ENCODE measurements around the gene C1QTNF4. TPM values are rescaled to one million over a fixed set of nuclear protein-coding genes. Genes with fewer than 3 reads are reported as not detected.

The C1QTNF4 gene
- total and polyA plus RNA-seq, 9 of the 15 experiments (the other 6 are each of a cell fraction or from before 2014, with no cell fraction given) = not detected

DNA sequence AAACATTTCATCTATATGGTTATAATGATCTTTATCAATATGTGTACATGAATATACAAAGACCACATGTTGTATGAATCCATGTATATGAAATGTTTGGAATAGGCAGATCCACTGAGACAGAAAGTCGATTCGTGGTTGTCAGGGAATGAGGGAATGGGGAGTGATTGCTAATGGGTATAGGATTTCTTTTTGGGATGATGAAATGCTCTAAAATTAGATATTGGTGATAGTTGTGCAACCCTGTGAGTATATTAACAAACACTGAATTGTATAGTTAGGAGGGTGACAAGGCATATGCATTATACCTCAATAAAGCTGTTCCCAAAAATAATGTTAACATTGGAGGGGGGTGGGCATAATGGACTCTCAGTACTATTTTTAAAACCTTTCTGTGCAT lies 33.8 kb downstream of the C1QTNF4 start:
- Histone ChIP-seq H3K4me2 (ENCODE audit: insufficient read depth, low read length) (no peak overlapping the region), H4K20me1 (replicated peaks; ENCODE audit: control insufficient read depth, insufficient read depth, low read length) (no peaks in the 10 kb centered on the region), H3K9ac (ENCODE audit: insufficient read depth in 1 of 2, low read depth in 2 of 2, low read length in 2 of 2) (no peak overlapping the region), H2AFZ (ENCODE audit: low read depth, low read length) (no peak overlapping the region), H3K27ac (ENCODE audit: extremely low read depth, low read depth, low read length) (no peak overlapping the region), H3K36me3 (ENCODE audit: control insufficient read depth, insufficient read depth, low read length) (no peaks in the 10 kb centered on the region), H3K9me3 (replicated peaks; ENCODE audit: control insufficient read depth, insufficient read depth, low read depth, low read length) (no peaks in the 10 kb centered on the region), H3K79me2 (ENCODE audit: control insufficient read depth, insufficient read depth, low read length) (peaks cover 9% of the 10 kb centered on the region; the same call in 2 of the 3 replicates), H3K4me1 (replicated peaks in 1 of 2; ENCODE audit: control insufficient read depth in 2 of 2, insufficient read depth in 2 of 2, low read length in 2 of 2) (peaks cover 10 to 28% of the 10 kb centered on the region in 2 experiments; a peak in 4 of 5 replicates), H3K27me3 (ENCODE audit: control insufficient read depth in 2 of 2, insufficient read depth in 2 of 2, low read length in 2 of 2) (no peaks in the 10 kb centered on the region), H3K9me1 (ENCODE audit: control insufficient read depth, insufficient read depth, low read length) (no peaks in the 10 kb centered on the region), H3K4me3 (no peak overlapping the region)
- POLR2A ChIA-PET = interaction anchor here (0.8 to 0.9 kb wide), 2 partner anchors 12 to 31 kb away, joined by 3 read pairs; no protein-coding TSS in a partner anchor
- in situ Hi-C loops (cut with MboI) (no loop called here), intact Hi-C loops (cut with micrococcal nuclease) (no loop called here)
- no TSS peak for BruUV-seq (replicated peaks)
- 87% methylated on average over 2 of the region's 2 CpGs for WGBS (ENCODE audit: insufficient coverage, low coverage, missing lambda C conversion rate)
- FAIRE-seq (no peak), ATAC-seq (no peak), DNase-seq (ENCODE audit: extremely low read depth in 1 of 4, low spot score in 3 of 4) (no peak)
- CTCF ChIA-PET (ENCODE audit: low intra/inter-chr PET ratio) = no interaction called here
- TF ChIP-seq CEBPG (CRISPR knock-in tag; IDR thresholded peaks at IDR 0.05) (no peak), CEBPG (tag; conservative IDR thresholded peaks at IDR 0.05 in 1 of 2, IDR thresholded peaks at IDR 0.05 in 1 of 2) (peak; percentile 24 to 58; a peak in 1 of 4 replicates), CEBPB (tag; IDR thresholded peaks at IDR 0.05) (peak; percentile 55), NR1H2 (CRISPR knock-in tag; IDR thresholded peaks at IDR 0.05) (no peak)
- TF ChIP-seq, protein P1, sequence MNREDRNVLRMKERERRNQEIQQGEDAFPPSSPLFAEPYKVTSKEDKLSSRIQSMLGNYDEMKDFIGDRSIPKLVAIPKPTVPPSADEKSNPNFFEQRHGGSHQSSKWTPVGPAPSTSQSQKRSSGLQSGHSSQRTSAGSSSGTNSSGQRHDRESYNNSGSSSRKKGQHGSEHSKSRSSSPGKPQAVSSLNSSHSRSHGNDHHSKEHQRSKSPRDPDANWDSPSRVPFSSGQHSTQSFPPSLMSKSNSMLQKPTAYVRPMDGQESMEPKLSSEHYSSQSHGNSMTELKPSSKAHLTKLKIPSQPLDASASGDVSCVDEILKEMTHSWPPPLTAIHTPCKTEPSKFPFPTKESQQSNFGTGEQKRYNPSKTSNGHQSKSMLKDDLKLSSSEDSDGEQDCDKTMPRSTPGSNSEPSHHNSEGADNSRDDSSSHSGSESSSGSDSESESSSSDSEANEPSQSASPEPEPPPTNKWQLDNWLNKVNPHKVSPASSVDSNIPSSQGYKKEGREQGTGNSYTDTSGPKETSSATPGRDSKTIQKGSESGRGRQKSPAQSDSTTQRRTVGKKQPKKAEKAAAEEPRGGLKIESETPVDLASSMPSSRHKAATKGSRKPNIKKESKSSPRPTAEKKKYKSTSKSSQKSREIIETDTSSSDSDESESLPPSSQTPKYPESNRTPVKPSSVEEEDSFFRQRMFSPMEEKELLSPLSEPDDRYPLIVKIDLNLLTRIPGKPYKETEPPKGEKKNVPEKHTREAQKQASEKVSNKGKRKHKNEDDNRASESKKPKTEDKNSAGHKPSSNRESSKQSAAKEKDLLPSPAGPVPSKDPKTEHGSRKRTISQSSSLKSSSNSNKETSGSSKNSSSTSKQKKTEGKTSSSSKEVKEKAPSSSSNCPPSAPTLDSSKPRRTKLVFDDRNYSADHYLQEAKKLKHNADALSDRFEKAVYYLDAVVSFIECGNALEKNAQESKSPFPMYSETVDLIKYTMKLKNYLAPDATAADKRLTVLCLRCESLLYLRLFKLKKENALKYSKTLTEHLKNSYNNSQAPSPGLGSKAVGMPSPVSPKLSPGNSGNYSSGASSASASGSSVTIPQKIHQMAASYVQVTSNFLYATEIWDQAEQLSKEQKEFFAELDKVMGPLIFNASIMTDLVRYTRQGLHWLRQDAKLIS (CRISPR knock-in tag; IDR thresholded peaks at IDR 0.05) = no peak
- TF ChIP-seq, protein P2, sequence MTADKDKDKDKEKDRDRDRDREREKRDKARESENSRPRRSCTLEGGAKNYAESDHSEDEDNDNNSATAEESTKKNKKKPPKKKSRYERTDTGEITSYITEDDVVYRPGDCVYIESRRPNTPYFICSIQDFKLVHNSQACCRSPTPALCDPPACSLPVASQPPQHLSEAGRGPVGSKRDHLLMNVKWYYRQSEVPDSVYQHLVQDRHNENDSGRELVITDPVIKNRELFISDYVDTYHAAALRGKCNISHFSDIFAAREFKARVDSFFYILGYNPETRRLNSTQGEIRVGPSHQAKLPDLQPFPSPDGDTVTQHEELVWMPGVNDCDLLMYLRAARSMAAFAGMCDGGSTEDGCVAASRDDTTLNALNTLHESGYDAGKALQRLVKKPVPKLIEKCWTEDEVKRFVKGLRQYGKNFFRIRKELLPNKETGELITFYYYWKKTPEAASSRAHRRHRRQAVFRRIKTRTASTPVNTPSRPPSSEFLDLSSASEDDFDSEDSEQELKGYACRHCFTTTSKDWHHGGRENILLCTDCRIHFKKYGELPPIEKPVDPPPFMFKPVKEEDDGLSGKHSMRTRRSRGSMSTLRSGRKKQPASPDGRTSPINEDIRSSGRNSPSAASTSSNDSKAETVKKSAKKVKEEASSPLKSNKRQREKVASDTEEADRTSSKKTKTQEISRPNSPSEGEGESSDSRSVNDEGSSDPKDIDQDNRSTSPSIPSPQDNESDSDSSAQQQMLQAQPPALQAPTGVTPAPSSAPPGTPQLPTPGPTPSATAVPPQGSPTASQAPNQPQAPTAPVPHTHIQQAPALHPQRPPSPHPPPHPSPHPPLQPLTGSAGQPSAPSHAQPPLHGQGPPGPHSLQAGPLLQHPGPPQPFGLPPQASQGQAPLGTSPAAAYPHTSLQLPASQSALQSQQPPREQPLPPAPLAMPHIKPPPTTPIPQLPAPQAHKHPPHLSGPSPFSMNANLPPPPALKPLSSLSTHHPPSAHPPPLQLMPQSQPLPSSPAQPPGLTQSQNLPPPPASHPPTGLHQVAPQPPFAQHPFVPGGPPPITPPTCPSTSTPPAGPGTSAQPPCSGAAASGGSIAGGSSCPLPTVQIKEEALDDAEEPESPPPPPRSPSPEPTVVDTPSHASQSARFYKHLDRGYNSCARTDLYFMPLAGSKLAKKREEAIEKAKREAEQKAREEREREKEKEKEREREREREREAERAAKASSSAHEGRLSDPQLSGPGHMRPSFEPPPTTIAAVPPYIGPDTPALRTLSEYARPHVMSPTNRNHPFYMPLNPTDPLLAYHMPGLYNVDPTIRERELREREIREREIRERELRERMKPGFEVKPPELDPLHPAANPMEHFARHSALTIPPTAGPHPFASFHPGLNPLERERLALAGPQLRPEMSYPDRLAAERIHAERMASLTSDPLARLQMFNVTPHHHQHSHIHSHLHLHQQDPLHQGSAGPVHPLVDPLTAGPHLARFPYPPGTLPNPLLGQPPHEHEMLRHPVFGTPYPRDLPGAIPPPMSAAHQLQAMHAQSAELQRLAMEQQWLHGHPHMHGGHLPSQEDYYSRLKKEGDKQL (CRISPR knock-in tag; IDR thresholded peaks at IDR 0.05; ENCODE audit: borderline replicate concordance) = no peak
- TF ChIP-seq, protein P3, sequence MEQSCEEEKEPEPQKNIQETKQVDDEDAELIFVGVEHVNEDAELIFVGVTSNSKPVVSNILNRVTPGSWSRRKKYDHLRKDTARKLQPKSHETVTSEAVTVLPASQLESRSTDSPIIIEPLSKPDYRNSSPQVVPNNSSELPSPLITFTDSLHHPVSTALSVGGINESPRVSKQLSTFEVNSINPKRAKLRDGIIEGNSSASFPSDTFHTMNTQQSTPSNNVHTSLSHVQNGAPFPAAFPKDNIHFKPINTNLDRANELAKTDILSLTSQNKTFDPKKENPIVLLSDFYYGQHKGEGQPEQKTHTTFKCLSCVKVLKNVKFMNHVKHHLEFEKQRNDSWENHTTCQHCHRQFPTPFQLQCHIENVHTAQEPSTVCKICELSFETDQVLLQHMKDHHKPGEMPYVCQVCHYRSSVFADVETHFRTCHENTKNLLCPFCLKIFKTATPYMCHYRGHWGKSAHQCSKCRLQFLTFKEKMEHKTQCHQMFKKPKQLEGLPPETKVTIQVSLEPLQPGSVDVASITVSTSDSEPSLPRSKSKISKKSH (CRISPR knock-in tag; IDR thresholded peaks at IDR 0.05) = no peak
- TF ChIP-seq, protein P4, sequence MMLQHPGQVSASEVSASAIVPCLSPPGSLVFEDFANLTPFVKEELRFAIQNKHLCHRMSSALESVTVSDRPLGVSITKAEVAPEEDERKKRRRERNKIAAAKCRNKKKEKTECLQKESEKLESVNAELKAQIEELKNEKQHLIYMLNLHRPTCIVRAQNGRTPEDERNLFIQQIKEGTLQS (IDR thresholded peaks at IDR 0.05) = peak; percentile 21; the same call in 1 of the 2 replicates
- TF ChIP-seq, protein P4 (CRISPR knock-in tag; conservative IDR thresholded peaks at IDR 0.05) = no peak

Measured in K562 (cell line).